Psoas muscle (tissue), 8 donors: ENCODE data around the gene INPP5F. TPM values are rescaled to one million over a fixed set of nuclear protein-coding genes. Genes with fewer than 3 reads are reported as not detected.
A peak's percentile ranks its signal among the peaks of the same experiment; 100 is the strongest.

Source experiments
- ATAC-seq, 4 donors: fragments of 200-7000 bp; cut with Tn5 transposase; one replicate each; pipeline ENCODE4 v1.9.1; 2020; ENCODE audit warnings: moderate library complexity in 3 of 4, mild to moderate bottlenecking in 2 of 4
- DNase-seq, 2 donors: peaks; one replicate each; pipeline ENCODE4 v3.0.0-alpha.2; 2020
- H3K27ac ChIP-seq: fragments of 200-600 bp; one replicate; pipeline ENCODE4 v1.8.0; 2022
- H3K27me3 ChIP-seq, 3 donors: fragments of 200-600 bp in 1 of 3; one replicate each; pipeline versions ENCODE4 v1.6.1 to v1.8.0; 2013 to 2022; ENCODE audit warnings: low read length in 2 of 3, mild to moderate bottlenecking in 2 of 3, moderate library complexity in 1 of 3; ENCODE audit not compliant: insufficient read depth in 3 of 3
- H3K36me3 ChIP-seq, 2 donors: fragments of 200-600 bp in 1 of 2; one replicate each; pipeline versions ENCODE4 v1.6.1 to v1.8.0; 2013 to 2022; ENCODE audit warnings: low read depth in 1 of 2, mild to moderate bottlenecking in 1 of 2, moderate library complexity in 1 of 2; ENCODE audit not compliant: insufficient read depth in 1 of 2
- H3K4me1 ChIP-seq: fragments of 200-600 bp; one replicate; pipeline ENCODE4 v1.8.0; 2022
- H3K4me3 ChIP-seq: fragments of 200-600 bp; one replicate; pipeline ENCODE4 v1.8.0; 2022; ENCODE audit warnings: mild to moderate bottlenecking
- H3K9me3 ChIP-seq: fragments of 200-600 bp; one replicate; pipeline ENCODE4 v1.8.0; 2022
- WGBS, 3 donors: extraction: QIAGEN DNeasy Blood & Tissue Kit; methylation state at CpG; one replicate each; pipeline versions ENCODE4 v1.1.6 to v1.1.7; 2013; 5-methylcytosine and 5-hydroxymethylcytosine counted together
- intact Hi-C, 2 donors: fragments of 100-400 bp; cut with DNase I; formaldehyde crosslinking; loops; one replicate each; pipeline versions ENCODE4 v1.11.0 to v1.14.2; 2022
- polyA plus RNA-seq, 3 donors: library from polyadenylated mRNA; stranded (reverse); fragments of 200-250 nt; gene quantifications; one replicate each; pipeline ENCODE4 v1.2.3, GENCODE V29; 2013
- total RNA-seq, 4 donors: library from RNA; stranded (reverse); fragmentation: NEBNext Ultra II Directional in 2 of 4; extraction: Animal tissue kit (Norgen Biotek cat#: 25700) in 2 of 4; gene quantifications; one replicate each; pipeline versions ENCODE4 v1.2.1 to v1.2.4, GENCODE V29; 2021 to 2023
- TF ChIP-seq, protein P1 (sequence below): fragments of 200-600 bp; IDR thresholded peaks from one replicate; pipeline ENCODE4 v1.8.0; 2022; ENCODE audit warnings: antibody characterized with exemption
- donor health status: healthy with polysubstance abuse.
- donor health status: DM: no; HTN: no; CAD: no; lungs with moderate emphysema.
- donor health status: Bipolar disorder and iron deficiency.
- donor health status: healthy.
- donor health status: DM: yes; HTN: yes; CAD: no.
- donor health status: DM: no; HTN: no; CAD: no.
- donor health status: DM: no; HTN: no; CAD: no.
- donor health status: DM: yes; HTN: yes; CAD: no.

Gene INPP5F
- total and polyA plus RNA-seq, 7 donors, result 6.0 to 12.3 (median 10.0) TPM

DNA sequence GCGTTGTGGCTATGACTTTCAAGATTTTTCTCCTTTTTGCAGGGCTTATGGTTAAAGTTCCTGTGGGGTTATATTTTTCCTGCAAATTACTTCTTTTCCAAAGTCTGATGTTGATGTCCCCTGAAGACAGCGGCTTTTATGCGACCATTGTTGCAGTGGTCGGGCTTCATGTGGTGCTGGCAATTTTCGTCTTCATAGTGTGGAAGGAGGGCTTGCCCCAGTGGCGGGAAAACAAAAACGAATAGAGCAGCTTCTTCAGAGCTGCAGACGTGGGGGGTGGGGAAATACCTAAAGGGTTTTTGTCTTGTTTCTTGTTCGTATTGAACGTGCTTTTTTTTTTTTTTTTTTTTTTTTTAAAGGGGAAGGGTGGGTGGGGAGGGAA is 93.0 kb downstream of the INPP5F start:
- H3K9me3 ChIP-seq, result no peaks in the 10 kb centered on the region
- WGBS, 3 donors, result 60 to 69% (median 68%) methylated on average over 10 of the region's 10 CpGs

DNA sequence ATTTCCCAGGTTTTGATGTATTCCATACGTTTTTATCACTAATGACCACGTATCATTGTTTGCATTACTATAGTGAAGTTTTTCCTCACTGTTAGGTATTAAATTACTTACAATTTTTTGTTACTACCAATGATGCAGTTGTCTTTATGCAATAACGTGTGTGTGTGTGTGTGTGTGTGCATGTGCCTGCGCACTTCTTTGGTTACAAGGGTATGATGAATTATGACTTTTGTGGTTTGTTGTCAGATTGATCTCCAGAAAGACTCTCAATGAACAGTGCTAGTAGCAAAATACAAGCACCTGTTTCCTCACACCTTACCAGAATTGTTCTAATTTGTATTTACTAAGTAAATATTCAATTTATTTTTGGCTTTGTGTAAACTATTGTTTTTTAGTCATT is 95.3 kb downstream of the INPP5F start:
- DNase-seq (no peak), ATAC-seq (no peak)
- Histone ChIP-seq H3K27ac (no peak overlapping the region), H3K4me3 (no peak overlapping the region), H3K27me3 (no peaks in the 10 kb centered on the region), H3K36me3 (peaks cover 0 to 46% of the 10 kb centered on the region in 2 donors), H3K9me3 (no peaks in the 10 kb centered on the region), H3K4me1 (no peaks in the 10 kb centered on the region)
- WGBS, 3 donors, result 66 to 77% (median 76%) methylated on average over 4 of the region's 4 CpGs
- intact Hi-C loops, result no loop called here
- TF ChIP-seq, protein P1, sequence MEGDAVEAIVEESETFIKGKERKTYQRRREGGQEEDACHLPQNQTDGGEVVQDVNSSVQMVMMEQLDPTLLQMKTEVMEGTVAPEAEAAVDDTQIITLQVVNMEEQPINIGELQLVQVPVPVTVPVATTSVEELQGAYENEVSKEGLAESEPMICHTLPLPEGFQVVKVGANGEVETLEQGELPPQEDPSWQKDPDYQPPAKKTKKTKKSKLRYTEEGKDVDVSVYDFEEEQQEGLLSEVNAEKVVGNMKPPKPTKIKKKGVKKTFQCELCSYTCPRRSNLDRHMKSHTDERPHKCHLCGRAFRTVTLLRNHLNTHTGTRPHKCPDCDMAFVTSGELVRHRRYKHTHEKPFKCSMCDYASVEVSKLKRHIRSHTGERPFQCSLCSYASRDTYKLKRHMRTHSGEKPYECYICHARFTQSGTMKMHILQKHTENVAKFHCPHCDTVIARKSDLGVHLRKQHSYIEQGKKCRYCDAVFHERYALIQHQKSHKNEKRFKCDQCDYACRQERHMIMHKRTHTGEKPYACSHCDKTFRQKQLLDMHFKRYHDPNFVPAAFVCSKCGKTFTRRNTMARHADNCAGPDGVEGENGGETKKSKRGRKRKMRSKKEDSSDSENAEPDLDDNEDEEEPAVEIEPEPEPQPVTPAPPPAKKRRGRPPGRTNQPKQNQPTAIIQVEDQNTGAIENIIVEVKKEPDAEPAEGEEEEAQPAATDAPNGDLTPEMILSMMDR, result no peak

More for the DNA sequence above, 93.0 kb downstream of the INPP5F start:
- TF ChIP-seq, protein P1, result no peak
- no peak for ATAC-seq
- intact Hi-C loops, result loop anchor here in 1 of 2 donors (10.0 kb wide), 1 partner anchor 54 kb away; no protein-coding TSS in a partner anchor
- DNase-seq, result no peak
- peak overlapping the region; percentile 17 for H3K4me3 ChIP-seq
- peaks cover 0 to 46% of the 10 kb centered on the region in 2 donors for H3K36me3 ChIP-seq
- no peak overlapping the region for H3K27ac ChIP-seq
- no peaks in the 10 kb centered on the region for H3K27me3 ChIP-seq
- H3K4me1 ChIP-seq, result no peaks in the 10 kb centered on the region

DNA sequence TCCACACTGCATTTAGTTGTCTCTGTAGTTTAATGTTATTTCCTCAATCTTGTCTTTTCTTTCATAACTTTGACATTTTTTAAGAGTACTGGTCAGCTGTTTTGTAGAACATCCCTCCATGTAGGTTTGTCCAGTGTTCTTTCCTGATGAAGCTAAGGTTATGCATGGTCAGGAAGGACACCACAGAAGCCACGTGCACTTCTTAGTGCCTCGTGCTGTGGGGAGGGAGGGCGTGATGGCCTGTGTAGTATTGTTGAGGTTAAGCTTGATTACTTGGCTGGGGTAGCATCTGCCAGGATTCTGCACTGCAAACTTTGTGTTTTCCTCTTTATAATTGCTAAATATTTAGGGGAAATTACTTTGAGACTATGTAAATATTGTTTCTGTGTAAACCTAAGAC is 98.4 kb downstream of the INPP5F start:
- Histone ChIP-seq H3K4me1 (no peaks in the 10 kb centered on the region), H3K4me3 (no peak overlapping the region), H3K36me3 (peaks cover 0 to 69% of the 10 kb centered on the region in 2 donors), H3K27me3 (no peaks in the 10 kb centered on the region), H3K27ac (no peak overlapping the region), H3K9me3 (no peaks in the 10 kb centered on the region)
- TF ChIP-seq, protein P1, result no peak
- no peak for DNase-seq
- no peak for ATAC-seq
- intact Hi-C loops, result no loop called here
- 85 to 88% (median 85%) methylated on average over 3 of the region's 3 CpGs for WGBS, 3 donors

DNA sequence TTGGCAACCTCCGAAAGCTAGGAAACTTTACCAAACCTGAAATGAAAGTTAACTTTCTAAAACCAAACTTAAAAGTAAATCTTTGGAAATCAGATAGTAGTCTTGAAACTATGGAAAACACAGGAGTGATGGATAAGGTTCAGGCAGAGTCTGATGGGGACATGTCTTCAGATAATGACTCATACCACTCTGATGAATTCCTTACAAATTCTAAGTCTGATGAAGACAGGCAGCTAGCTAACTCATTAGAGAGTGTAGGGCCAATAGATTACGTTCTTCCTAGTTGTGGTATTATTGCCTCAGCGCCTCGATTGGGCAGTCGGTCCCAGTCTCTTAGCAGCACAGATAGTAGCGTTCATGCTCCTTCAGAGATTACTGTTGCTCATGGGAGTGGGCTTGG is 100.9 kb downstream of the INPP5F start:
- no peaks in the 10 kb centered on the region for H3K27me3 ChIP-seq
- WGBS, 3 donors, result 94 to 96% (median 96%) methylated on average over 6 of the region's 6 CpGs
- no peak overlapping the region for H3K27ac ChIP-seq
- H3K4me1 ChIP-seq, result no peaks in the 10 kb centered on the region
- DNase-seq (no peak), ATAC-seq (no peak)
- H3K9me3 ChIP-seq, result no peaks in the 10 kb centered on the region
- TF ChIP-seq, protein P1, result no peak
- intact Hi-C loops, result no loop called here
- peaks cover 0 to 94% of the 10 kb centered on the region in 2 donors for H3K36me3 ChIP-seq
- H3K4me3 ChIP-seq, result no peak overlapping the region

DNA sequence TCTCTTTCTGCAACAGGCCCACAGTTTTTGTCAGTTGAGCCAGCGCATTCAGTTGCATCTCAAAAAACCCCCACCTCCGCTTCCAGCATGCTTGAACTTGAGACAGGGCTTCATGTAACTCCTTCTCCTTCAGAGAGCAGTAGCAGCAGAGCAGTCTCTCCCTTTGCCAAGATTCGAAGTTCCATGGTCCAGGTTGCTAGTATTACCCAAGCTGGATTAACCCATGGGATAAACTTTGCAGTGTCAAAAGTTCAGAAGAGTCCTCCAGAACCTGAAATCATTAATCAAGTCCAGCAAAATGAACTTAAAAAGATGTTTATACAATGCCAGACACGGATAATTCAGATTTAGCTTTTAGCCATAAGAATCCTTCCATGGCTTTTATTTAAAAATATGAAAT is 101.6 kb downstream of the INPP5F start:
- 73 to 79% (median 76%) methylated on average over 4 of the region's 4 CpGs for WGBS, 3 donors
- ATAC-seq, result no peak
- H3K4me1 ChIP-seq, result no peaks in the 10 kb centered on the region
- H3K27ac ChIP-seq, result no peak overlapping the region
- H3K36me3 ChIP-seq, result peaks cover 0 to 99% of the 10 kb centered on the region in 2 donors
- intact Hi-C loops, result no loop called here
- H3K27me3 ChIP-seq, result no peaks in the 10 kb centered on the region
- no peak for DNase-seq
- no peaks in the 10 kb centered on the region for H3K9me3 ChIP-seq
- TF ChIP-seq, protein P1, result no peak
- no peak overlapping the region for H3K4me3 ChIP-seq
